ENCODE results near the gene TEAD4. TPM values are rescaled to one million over a fixed set of nuclear protein-coding genes. Genes with fewer than 3 reads are reported as not detected.

Gene TEAD4
- total and polyA plus RNA-seq, 11 donors, result 5.7 to 59.2 (median 16.1) TPM

DNA sequence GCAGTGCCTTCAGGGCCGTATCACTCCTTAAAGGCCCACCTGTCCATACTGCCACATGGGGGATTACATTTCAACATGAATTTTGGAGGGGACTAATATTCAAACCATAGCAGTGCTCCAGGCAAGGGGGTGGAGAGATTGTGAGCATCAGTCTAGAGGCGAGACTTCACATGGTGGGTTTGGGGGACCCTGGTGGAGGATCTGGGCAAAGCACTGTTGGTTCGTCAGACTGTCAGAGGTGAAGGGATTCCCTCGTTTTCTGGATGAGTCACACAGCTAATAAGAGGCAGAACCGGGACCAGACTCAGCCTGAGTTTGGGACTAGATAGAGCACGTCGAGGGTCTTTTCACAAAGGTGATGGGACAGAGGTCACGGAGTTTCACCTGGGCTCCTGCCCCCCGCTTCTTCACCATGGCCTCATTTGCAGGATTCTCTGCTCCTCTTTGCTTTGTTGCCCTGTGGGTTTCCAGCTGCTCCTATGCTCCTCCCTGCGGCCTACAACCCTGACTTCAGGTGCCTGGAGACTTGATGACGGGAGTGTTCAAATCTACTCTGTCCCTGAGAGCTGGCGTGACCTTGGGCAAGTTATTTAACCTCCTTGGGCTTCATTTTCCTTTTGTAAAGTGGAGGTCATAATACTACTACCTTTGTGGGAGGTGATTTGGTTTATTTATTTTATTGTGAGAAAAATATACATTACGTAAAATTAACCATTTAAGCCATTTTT lies 41.5 kb downstream of the TEAD4 start:
- intact Hi-C loops (cut with DNase I), result no loop called here
- Histone ChIP-seq H3K4me3 (no peak overlapping the region), H3K27ac (no peak overlapping the region), H3K9me3 (no peaks in the 10 kb centered on the region), H3K4me1 (peaks cover 0 to 28% (median 14%) of the 10 kb centered on the region in 12 donors), H3K27me3 (no peaks in the 10 kb centered on the region), H3K36me3 (peaks cover 0 to 6% (median 0%) of the 10 kb centered on the region in 9 donors)
- ATAC-seq (no peak), DNase-seq (no peak)
- TF ChIP-seq POLR2A (IDR thresholded peaks at IDR 0.05), result no peak
- TF ChIP-seq, protein P1, sequence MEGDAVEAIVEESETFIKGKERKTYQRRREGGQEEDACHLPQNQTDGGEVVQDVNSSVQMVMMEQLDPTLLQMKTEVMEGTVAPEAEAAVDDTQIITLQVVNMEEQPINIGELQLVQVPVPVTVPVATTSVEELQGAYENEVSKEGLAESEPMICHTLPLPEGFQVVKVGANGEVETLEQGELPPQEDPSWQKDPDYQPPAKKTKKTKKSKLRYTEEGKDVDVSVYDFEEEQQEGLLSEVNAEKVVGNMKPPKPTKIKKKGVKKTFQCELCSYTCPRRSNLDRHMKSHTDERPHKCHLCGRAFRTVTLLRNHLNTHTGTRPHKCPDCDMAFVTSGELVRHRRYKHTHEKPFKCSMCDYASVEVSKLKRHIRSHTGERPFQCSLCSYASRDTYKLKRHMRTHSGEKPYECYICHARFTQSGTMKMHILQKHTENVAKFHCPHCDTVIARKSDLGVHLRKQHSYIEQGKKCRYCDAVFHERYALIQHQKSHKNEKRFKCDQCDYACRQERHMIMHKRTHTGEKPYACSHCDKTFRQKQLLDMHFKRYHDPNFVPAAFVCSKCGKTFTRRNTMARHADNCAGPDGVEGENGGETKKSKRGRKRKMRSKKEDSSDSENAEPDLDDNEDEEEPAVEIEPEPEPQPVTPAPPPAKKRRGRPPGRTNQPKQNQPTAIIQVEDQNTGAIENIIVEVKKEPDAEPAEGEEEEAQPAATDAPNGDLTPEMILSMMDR (IDR thresholded peaks at IDR 0.05), result no peak
- WGBS, 4 donors, result 57 to 73% (median 71%) methylated on average over 13 of the region's 13 CpGs

DNA sequence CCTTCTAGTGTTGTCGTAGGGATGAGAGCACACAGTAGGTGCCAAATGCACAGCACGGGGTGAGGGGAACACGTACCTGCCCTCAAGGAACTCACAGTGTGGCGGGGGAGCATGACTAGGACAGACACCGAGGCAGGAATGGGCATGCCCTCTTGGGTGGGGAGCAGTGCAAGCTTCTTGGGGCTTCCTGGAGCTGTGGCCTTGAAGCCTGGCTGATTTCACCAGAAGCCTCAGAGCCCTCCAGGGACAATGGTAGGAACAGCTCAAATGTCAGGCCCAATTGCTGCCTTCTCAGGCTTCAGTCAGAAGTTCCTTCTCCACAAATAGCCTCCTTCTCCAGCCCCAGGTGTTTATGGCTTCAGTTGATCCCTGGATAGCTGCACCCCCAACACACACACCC lies 43.4 kb downstream of the TEAD4 start:
- H3K36me3 ChIP-seq, result peaks cover 0 to 6% (median 0%) of the 10 kb centered on the region in 9 donors
- H3K27ac ChIP-seq, result no peak overlapping the region
- no peaks in the 10 kb centered on the region for H3K9me3 ChIP-seq
- no peak for TF ChIP-seq POLR2A (IDR thresholded peaks at IDR 0.05)
- TF ChIP-seq, protein P1 (IDR thresholded peaks at IDR 0.05), result no peak
- H3K4me3 ChIP-seq, result no peak overlapping the region
- WGBS, 4 donors, result 87 to 97% (median 96%) methylated on average over 5 of the region's 5 CpGs
- ATAC-seq (no peak), DNase-seq (no peak)
- H3K4me1 ChIP-seq, result peaks cover 0 to 28% (median 14%) of the 10 kb centered on the region in 12 donors
- no peaks in the 10 kb centered on the region for H3K27me3 ChIP-seq
- intact Hi-C loops (cut with DNase I), result no loop called here

DNA sequence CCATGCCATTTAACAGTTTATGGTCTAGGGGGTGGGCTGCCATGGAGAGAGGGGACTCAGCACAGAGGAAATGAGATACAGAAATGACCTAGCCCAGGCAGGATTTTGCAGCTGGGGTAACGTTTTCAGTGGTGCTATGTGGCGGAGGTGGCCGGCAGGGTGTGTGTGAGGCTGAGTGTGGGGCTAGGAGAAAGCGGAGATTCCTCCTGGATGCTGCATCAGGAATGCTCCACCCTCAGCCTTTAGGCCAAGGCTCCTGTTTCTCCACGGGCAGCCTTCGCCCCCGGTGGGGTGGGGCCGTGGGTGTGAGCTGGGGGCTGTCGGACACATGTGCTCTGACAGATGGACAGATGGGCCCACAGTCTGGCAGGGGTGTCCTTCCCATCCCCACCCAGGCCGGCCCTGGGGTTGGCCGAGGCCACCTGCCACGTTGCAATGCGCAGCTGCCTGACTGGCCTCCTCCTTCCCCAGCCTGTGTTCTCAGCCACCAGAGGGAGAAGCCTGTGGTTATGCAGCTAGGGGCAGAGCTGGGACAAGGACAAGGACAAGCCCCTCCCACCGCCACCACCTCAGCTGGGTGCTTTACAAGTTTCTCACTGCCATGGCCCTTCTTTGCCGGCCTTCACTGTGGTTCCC lies 44.3 kb downstream of the TEAD4 start:
- intact Hi-C loops (cut with DNase I), result no loop called here
- DNase-seq (no peak), ATAC-seq (no peak)
- TF ChIP-seq POLR2A (IDR thresholded peaks at IDR 0.05), result no peak
- TF ChIP-seq, protein P1 (IDR thresholded peaks at IDR 0.05), result no peak
- Histone ChIP-seq H3K4me1 (peaks cover 0 to 24% (median 12%) of the 10 kb centered on the region in 12 donors), H3K36me3 (peaks cover 0 to 6% (median 0%) of the 10 kb centered on the region in 9 donors), H3K27me3 (no peaks in the 10 kb centered on the region), H3K27ac (no peak overlapping the region), H3K9me3 (no peaks in the 10 kb centered on the region), H3K4me3 (no peak overlapping the region)
- WGBS, 4 donors, result 81 to 89% (median 88%) methylated on average over 10 to 15 of the region's 15 CpGs
